ENCODE data around the gene RFT1. TPM values are rescaled to one million over a fixed set of nuclear protein-coding genes. Genes with fewer than 3 reads are reported as not detected.

Gene RFT1
- total and polyA plus RNA-seq, 4 donors, result 5.0 to 16.6 (median 8.8) TPM

DNA sequence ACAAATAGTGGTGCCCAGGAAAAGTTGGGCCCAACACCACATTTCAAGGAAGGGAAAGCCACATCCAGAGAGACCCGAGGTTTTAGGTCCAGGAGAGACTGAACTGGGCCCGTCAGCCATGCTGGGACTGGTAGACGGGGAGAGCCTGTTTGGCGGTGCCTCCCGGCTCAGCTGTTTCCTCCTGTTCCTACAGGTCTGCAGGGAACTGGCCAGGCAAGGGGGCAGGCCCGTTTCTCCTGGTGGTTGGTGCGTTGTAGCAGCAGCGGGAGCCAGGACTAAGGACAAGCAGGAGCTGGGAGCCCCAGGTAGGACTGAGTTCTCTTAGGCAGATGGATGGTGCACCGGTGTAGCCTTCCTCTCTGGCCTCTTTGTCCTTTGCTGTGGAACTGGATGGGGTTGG is 34.7 kb upstream of the RFT1 start:
- Histone ChIP-seq H3K27ac (ENCODE audit: low read depth in 1 of 2, low read length in 2 of 2) (no peak overlapping the region), H3K36me3 (ENCODE audit: control insufficient read depth in 1 of 2, insufficient read depth in 2 of 2, low read length in 1 of 2) (no peaks in the 10 kb centered on the region), H3K4me3 (ENCODE audit: low read length in 2 of 2) (no peak overlapping the region), H3K27me3 (ENCODE audit: control insufficient read depth in 1 of 2, insufficient read depth in 2 of 2, low read length in 1 of 2) (no peaks in the 10 kb centered on the region), H3K4me1 (ENCODE audit: control insufficient read depth in 1 of 2, insufficient read depth in 2 of 2, low read length in 2 of 2) (no peaks in the 10 kb centered on the region), H3K9me3 (ENCODE audit: control insufficient read depth, low read length) (no peaks in the 10 kb centered on the region)
- intact Hi-C loops (cut with DNase I), result no loop called here
- ATAC-seq (ENCODE audit: low FRiP score), result no peak
- DNase-seq, result no peak
- WGBS, 2 donors, result 61 to 66% methylated on average over 9 of the region's 9 CpGs

DNA sequence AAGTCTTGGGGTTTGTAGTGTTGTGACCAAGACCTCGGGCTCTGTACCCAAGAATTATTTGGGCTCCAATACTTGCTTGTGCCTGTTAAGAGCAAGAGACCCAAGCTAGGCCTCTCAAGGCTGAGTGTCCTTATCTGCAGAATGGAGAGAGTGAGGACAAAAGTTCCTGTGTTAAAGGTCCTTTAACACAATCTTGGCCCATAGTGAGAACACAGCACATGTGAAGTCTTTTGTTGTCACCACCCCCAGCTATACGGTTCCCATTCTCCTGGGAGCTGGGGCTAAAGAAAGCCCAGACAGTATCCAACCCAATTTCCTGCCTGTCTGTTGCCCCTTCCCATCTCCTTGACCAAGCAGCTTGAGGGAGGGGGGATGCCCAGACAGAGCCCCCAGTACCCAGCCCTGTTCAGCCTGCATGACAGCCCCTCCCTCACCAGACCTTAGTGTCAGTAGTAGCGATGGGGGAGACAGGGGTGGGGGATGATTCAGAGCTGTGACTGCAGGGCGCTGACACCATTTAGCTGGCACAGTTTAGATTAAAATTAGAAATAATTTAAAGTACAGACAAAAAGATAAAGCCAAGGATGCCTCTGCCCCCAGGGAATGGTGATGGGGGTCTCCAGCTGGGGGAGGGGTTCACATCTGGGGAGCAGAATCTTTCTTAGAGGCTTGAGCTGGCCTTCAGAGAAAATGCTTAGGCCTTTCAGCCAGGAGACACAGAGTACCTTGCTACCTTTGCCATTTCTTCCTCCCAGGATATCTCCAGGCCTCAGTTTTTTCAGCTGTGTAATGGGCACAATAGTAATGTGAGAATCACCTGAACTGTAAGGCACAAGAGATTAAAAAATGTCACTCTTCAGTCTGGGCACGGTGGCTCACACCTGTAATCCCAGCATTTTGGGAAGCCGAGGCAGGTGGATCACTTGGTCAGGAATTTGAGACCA is 33.5 kb upstream of the RFT1 start:
- Histone ChIP-seq H3K4me1 (ENCODE audit: control insufficient read depth in 1 of 2, insufficient read depth in 2 of 2, low read length in 2 of 2) (no peaks in the 10 kb centered on the region), H3K4me3 (ENCODE audit: low read length in 2 of 2) (no peak overlapping the region), H3K9me3 (ENCODE audit: control insufficient read depth, low read length) (no peaks in the 10 kb centered on the region), H3K27me3 (ENCODE audit: control insufficient read depth in 1 of 2, insufficient read depth in 2 of 2, low read length in 1 of 2) (no peaks in the 10 kb centered on the region), H3K36me3 (ENCODE audit: control insufficient read depth in 1 of 2, insufficient read depth in 2 of 2, low read length in 1 of 2) (no peaks in the 10 kb centered on the region), H3K27ac (ENCODE audit: low read depth in 1 of 2, low read length in 2 of 2) (no peak overlapping the region)
- ATAC-seq (ENCODE audit: low FRiP score) (no peak), DNase-seq (no peak)
- WGBS, 2 donors, result 72 to 74% methylated on average over 6 of the region's 6 CpGs
- intact Hi-C loops (cut with DNase I), result no loop called here

DNA sequence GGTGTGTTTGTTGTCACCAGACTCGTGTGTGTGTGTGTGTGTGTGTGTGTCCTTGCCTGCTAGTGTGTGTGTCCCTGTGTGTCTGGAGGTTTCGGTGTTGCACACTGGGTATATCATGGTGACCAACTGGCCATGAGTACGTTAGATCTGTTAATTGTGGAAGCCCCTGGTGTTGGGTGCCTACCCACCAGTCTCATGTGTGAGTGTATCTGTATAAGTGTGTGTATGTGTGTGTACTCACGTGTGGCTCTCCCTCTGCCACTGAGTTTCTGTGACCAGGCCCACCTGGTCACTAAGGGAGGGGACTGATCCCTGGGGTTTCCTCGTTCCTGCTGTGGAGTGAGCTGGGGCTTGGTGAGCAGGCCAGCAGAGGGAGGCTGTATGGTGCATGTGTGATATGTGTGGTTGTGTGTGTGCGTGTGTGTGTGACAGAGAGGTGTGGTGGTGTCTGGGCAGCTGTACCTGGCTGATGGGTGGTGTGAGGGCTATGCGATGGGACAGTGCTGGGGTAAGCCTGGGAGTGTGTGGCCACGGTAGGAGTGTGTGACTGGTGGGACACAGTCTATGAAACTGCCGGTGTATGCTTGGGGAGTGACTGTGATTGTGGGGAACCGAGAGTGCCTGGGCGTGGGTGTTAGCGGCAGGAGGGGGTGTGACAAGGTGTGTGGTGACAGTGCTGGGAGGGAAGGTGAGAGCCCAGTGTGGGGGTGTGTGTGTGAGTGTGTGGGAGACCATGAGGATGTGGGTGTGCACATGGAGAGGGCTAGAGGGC is 32.6 kb upstream of the RFT1 start:
- Histone ChIP-seq H3K4me1 (ENCODE audit: control insufficient read depth in 1 of 2, insufficient read depth in 2 of 2, low read length in 2 of 2) (no peaks in the 10 kb centered on the region), H3K27ac (ENCODE audit: low read depth in 1 of 2, low read length in 2 of 2) (peak overlapping the region in 1 of 2 donors; percentile 3), H3K36me3 (ENCODE audit: control insufficient read depth in 1 of 2, insufficient read depth in 2 of 2, low read length in 1 of 2) (no peaks in the 10 kb centered on the region), H3K27me3 (ENCODE audit: control insufficient read depth in 1 of 2, insufficient read depth in 2 of 2, low read length in 1 of 2) (no peaks in the 10 kb centered on the region), H3K9me3 (ENCODE audit: control insufficient read depth, low read length) (no peaks in the 10 kb centered on the region), H3K4me3 (ENCODE audit: low read length in 2 of 2) (no peak overlapping the region)
- WGBS, 2 donors, result 59 to 62% methylated on average over 12 of the region's 12 CpGs
- DNase-seq (no peak), ATAC-seq (ENCODE audit: low FRiP score) (no peak)
- intact Hi-C loops (cut with DNase I), result no loop called here

DNA sequence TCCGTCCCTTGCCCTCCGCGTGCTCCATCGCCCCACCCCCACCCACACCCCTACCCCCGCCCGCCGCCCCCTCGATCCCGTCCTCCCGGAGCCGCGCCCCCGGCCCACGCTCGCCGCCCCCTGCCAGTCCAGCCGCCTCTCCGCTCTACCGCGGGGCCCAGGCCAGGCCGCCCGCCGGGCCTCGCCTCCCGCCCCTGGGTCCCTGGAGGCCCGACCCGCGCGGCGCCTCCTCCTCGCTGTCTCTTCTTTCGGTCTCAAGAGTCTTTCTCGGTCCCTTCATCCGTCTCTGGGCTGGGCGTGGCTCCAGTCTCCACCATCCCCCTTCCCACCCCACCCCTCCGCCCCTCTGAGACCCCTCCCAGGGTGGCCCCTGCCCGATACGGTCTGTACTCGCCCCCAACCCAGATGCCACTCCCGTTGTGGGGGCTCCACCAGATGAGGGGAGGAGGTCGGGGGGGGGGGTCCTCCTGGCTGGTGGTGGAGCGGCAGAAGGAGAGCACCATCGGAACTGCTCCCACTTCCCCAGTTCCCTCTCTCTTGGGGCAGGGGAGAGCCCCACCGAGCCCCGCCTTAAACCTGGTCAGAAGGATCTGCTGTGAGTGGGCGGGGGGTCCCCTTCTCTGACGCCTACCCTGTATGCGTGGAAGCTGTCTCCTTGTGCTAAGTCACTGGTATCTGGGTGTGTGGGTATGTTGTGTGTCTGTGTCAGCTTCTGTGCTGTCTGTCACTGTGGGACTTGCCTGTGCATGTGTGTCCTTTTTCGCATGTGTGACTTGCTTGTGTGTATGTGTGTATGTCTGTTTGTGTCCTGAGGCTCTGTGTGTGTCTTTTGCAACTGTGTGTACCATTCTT is 31.8 kb upstream of the RFT1 start:
- no peaks in the 10 kb centered on the region for H3K9me3 ChIP-seq (ENCODE audit: control insufficient read depth, low read length)
- H3K4me3 ChIP-seq (ENCODE audit: low read length in 2 of 2), result peak overlapping the region; percentile 87 to 88
- ATAC-seq (ENCODE audit: low FRiP score) (no peak), DNase-seq (no peak)
- no peaks in the 10 kb centered on the region for H3K4me1 ChIP-seq (ENCODE audit: control insufficient read depth in 1 of 2, insufficient read depth in 2 of 2, low read length in 2 of 2)
- no peaks in the 10 kb centered on the region for H3K36me3 ChIP-seq (ENCODE audit: control insufficient read depth in 1 of 2, insufficient read depth in 2 of 2, low read length in 1 of 2)
- WGBS, 2 donors, result 7 to 18% methylated on average over 19 to 49 of the region's 49 CpGs
- intact Hi-C loops (cut with DNase I), result loop anchor here in 1 of 2 donors (2.0 kb wide), 1 partner anchor 33 kb away; no protein-coding TSS in a partner anchor
- no peaks in the 10 kb centered on the region for H3K27me3 ChIP-seq (ENCODE audit: control insufficient read depth in 1 of 2, insufficient read depth in 2 of 2, low read length in 1 of 2)
- peak overlapping the region; percentile 3 to 31 for H3K27ac ChIP-seq (ENCODE audit: low read depth in 1 of 2, low read length in 2 of 2)

DNA sequence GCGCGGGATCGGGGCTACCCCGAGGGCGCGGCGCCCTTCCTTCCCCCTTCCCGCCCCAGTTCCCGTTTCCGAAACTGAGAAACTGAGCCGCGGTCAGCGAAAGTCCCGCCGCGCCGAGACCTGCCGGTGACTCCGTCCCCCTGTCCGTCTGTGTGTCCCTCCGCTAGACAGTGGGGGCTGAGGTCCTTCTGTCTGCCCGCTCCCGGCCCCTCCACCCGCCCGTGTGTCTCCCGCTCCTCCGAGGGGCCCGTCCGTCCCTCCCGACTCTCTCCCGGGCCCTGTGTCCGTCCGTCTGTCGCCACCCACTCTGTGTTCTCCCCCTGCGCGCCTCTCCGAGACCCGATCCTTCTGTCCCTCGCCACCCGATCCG is 31.2 kb upstream of the RFT1 start:
- DNase-seq, result peak; percentile 76 to 86
- ATAC-seq (ENCODE audit: low FRiP score), result no peak
- Histone ChIP-seq H3K36me3 (ENCODE audit: control insufficient read depth in 1 of 2, insufficient read depth in 2 of 2, low read length in 1 of 2) (no peaks in the 10 kb centered on the region), H3K4me1 (ENCODE audit: control insufficient read depth in 1 of 2, insufficient read depth in 2 of 2, low read length in 2 of 2) (no peaks in the 10 kb centered on the region), H3K4me3 (ENCODE audit: low read length in 2 of 2) (peak overlapping the region; percentile 87 to 88), H3K9me3 (ENCODE audit: control insufficient read depth, low read length) (no peaks in the 10 kb centered on the region), H3K27me3 (ENCODE audit: control insufficient read depth in 1 of 2, insufficient read depth in 2 of 2, low read length in 1 of 2) (no peaks in the 10 kb centered on the region), H3K27ac (ENCODE audit: low read depth in 1 of 2, low read length in 2 of 2) (peak overlapping the region; percentile 1 to 81)
- 0% methylated on average over 39 to 41 of the region's 41 CpGs for WGBS, 2 donors
- intact Hi-C loops (cut with DNase I), result loop anchor here in 1 of 2 donors (2.0 kb wide), 1 partner anchor 33 kb away; no protein-coding TSS in a partner anchor

DNA sequence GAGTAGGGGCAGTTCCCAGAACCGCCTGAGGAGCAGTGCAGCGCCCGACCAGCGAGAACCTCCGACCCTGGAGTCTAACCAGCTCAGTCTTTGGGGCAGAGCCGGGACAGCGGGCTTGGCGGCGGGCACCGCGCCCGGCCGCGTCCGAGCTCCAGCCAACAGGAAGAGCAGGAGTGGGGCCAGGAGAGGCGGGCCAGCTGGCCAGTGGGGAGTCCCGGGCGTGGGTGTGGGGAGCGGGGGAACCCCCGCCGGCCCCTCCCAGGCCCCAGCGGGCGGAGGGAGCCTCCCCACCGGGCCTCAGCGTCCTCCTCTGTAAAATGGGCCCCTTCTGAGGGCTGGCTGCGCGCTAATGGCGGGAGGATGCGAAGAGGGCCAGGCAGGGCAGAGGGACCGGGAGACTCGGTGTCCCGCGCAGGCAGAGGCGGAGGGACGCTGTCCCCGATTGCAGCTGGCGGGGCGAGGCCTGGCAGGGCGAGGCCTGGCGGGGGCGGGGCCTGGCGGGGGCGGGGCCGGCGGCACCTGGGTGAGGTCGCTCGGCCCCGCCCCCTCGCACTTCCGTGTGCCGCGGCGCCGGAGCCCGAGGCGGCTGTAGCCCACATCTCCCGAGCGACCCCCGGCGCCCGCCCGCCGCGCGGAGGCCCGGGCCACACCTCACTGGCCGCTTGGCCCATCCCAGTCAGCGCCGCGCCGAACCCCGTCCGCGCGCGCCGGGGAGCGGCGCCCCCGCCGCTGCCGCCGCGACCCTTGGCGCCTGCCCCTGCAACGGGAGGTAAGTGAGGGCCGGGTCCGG is 30.6 kb upstream of the RFT1 start, which contains the start of gene PRKCD:
Gene PRKCD (plus strand): TSS at position 550 of the 790 bp plus-strand sequence. CDS start 17,214 bp downstream, outside the sequence.
- H3K36me3 ChIP-seq (ENCODE audit: control insufficient read depth in 1 of 2, insufficient read depth in 2 of 2, low read length in 1 of 2), result no peaks in the 10 kb centered on the region
- peak within 1 kb of the TSS; percentile 87 to 88 for H3K4me3 ChIP-seq (ENCODE audit: low read length in 2 of 2)
- H3K27me3 ChIP-seq (ENCODE audit: control insufficient read depth in 1 of 2, insufficient read depth in 2 of 2, low read length in 1 of 2), result no peaks in the 10 kb centered on the region
- no peaks in the 10 kb centered on the region for H3K4me1 ChIP-seq (ENCODE audit: control insufficient read depth in 1 of 2, insufficient read depth in 2 of 2, low read length in 2 of 2)
- ATAC-seq (ENCODE audit: low FRiP score) (peak; percentile 92), DNase-seq (peak; percentile 93 to 95)
- intact Hi-C loops (cut with DNase I), result loop anchor here in 1 of 2 donors (2.0 kb wide), 1 partner anchor 34 kb away; no protein-coding TSS in a partner anchor
- H3K27ac ChIP-seq (ENCODE audit: low read depth in 1 of 2, low read length in 2 of 2), result peak within 1 kb of the TSS; percentile 31 to 87
- H3K9me3 ChIP-seq (ENCODE audit: control insufficient read depth, low read length), result no peaks in the 10 kb centered on the region
- 0 to 1% methylated on average over 71 to 88 of the region's 88 CpGs for WGBS, 2 donors

DNA sequence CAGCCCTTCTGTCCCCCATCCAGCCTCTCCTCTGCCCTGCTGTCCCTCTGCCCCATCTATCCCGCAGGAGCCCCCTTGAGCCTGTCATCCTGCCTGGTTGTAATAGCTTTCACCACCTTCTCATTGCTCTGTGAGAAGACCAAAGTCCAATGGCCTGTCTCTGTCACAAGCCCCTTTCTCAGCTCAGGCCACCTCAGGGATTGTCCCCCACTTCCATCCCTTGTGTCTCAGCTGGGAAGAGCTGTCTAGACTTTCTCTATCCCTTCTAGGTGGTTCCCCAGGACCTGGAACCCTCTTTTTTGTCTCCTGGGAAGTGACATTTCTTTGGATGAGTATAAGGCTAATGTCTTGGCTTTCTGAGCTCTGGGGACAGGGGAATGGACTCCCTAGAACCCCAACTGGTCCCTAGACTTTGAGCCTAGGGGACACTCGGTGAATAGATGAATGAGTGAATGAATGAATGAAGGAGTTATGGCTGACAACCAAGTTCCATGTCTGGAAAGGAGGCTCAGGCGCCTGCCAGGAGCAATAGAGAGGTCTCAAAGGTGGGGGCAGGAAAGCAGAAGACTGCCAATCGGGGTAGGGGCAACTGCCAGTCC is 29.9 kb upstream of the RFT1 start:
- no peaks in the 10 kb centered on the region for H3K4me1 ChIP-seq (ENCODE audit: control insufficient read depth in 1 of 2, insufficient read depth in 2 of 2, low read length in 2 of 2)
- no peak for DNase-seq
- no peak overlapping the region for H3K4me3 ChIP-seq (ENCODE audit: low read length in 2 of 2)
- no peaks in the 10 kb centered on the region for H3K36me3 ChIP-seq (ENCODE audit: control insufficient read depth in 1 of 2, insufficient read depth in 2 of 2, low read length in 1 of 2)
- 19 to 21% methylated on average over 4 of the region's 4 CpGs for WGBS, 2 donors
- H3K9me3 ChIP-seq (ENCODE audit: control insufficient read depth, low read length), result no peaks in the 10 kb centered on the region
- peak overlapping the region in 1 of 2 donors; percentile 54 for H3K27ac ChIP-seq (ENCODE audit: low read depth in 1 of 2, low read length in 2 of 2)
- no peaks in the 10 kb centered on the region for H3K27me3 ChIP-seq (ENCODE audit: control insufficient read depth in 1 of 2, insufficient read depth in 2 of 2, low read length in 1 of 2)
- intact Hi-C loops (cut with DNase I), result loop anchor here in 1 of 2 donors (2.0 kb wide), 1 partner anchor 35 kb away; no protein-coding TSS in a partner anchor
- no peak for ATAC-seq (ENCODE audit: low FRiP score)
